Endothelial cell of hepatic sinusoid (primary cell): Measurements from ENCODE around the gene HPD.
"Not testable (repeated sequence)": the region's sequence is repeated elsewhere in the genome, so short reads cannot be mapped to it uniquely, and the experiment has no call there.

Experiments used
- in situ Hi-C: cut with HindIII; loops from 2 replicates; pipeline ENCODE4 v1.10.0; 2017; ENCODE audit warnings: low sequenced_read_pairs

The HPD gene

GRCh38 chr12:121866331-121866730 lies 7.7 kb upstream of the HPD start:
- in situ Hi-C loops: no loop called here

DNA sequence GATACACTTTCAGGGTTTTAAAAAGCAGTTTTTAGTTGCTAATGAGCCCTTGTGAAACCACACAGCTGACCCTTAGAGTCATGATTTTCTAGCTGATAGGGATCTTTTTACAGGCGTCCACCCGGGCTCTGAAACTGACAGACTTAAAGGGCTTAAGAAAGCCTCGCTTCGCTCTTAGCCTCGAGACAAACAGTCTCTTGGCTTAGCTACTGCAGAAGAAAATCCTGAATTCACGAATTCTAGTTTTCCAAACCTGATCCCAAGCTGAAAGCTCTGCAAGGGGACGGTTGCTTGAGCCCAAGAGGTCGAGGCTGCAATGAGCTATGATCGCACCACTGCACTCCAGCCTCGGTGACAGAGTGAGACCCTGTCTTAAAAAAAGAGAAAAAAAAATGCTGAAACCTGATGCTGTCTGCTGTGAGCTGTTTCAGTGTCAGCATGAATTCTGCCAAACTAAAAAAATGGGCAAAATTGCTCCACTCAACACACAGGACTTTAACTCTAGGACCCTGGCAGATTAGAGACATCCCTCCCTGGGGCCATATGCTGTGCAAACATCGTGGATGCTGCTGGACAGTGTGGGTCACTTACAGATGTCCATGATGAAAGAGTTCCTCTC lies 3.1 kb upstream of the HPD start:
- in situ Hi-C loops: no loop called here

- in situ Hi-C loops: not testable (repeated sequence)
Measured at GRCh38 chr12:121860699-121861098, 2.0 kb upstream of the HPD start.

- in situ Hi-C loops: no loop called here
Measured at GRCh38 chr12:121860257-121860656, 1.6 kb upstream of the HPD start.

GRCh38 chr12:121858318-121858661 lies 369 bp downstream of the HPD start:
- in situ Hi-C loops: no loop called here

DNA sequence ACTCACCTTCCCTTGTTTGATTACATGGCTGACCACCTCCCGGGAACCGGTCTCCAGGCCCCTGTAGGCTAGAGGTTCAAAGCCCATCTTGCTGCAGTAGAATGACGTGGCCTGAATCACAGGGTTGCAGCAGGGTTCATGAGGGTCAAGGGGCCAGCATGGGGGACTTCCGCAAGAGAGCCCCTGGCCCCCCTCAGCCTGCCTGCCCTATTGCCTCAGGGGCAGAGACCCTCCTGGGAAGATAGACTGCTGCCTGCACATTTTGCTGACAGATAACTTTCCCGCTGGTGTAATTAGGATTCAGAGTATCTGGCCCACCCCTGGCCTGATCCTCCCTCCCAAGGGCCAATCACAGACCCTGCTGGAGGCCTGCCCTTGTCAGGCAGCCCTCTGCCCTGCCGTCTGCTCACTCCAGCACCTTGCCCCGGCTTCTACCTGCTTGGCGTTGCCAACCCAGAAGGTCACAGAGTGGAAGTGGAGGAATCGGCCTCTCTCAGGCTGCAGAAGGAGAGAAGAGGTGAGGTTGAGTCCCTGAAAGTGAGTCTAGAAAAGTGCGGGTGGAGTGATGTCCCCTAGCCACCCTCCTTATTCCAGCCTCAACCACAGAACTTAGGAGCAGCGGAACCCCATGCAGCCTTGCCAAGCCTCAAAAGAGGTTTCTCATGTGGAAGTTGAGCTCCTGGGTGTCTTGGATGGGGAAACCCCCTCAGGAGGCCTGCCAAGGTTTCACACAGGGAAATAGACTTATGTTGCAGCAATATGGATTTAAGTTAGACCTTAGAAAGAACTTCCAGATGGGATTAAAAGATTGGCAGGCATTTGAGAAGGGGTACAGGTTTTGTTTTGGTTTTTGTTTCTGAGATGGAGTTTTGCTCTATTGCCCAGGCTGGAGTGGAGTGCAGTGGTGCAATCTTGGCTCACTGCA lies 1.1 kb downstream of the HPD start:
- in situ Hi-C loops: no loop called here

GRCh38 chr12:121852392-121852791 lies 6.3 kb downstream of the HPD start:
- in situ Hi-C loops: not testable (repeated sequence)

GRCh38 chr12:121849665-121850064 lies 9.0 kb downstream of the HPD start:
- in situ Hi-C loops: no loop called here

- in situ Hi-C loops: no loop called here
Measured at GRCh38 chr12:121849211-121849610, 9.4 kb downstream of the HPD start.

DNA sequence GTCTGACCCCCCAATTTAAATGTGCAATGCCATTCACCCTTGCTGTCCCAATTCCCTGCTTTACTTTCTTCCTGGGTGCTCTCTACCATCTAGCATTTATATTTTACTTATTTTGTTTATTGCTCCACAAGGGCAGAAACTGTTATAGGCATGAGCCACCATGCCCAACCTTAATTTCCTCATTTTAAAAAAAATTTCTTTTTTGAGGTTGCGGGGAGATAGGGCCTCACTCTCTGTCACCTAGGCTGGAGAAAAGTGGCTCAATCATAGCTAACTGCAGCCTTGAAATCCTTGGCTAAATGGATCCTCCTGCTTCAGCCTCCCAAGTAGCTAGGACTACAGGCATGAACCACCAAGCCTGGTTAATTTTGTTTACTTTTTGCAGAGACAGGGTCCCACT lies 13.0 kb downstream of the HPD start:
- in situ Hi-C loops: no loop called here

GRCh38 chr12:121843236-121843982 lies 15.2 kb downstream of the HPD start:
- in situ Hi-C loops: no loop called here

DNA sequence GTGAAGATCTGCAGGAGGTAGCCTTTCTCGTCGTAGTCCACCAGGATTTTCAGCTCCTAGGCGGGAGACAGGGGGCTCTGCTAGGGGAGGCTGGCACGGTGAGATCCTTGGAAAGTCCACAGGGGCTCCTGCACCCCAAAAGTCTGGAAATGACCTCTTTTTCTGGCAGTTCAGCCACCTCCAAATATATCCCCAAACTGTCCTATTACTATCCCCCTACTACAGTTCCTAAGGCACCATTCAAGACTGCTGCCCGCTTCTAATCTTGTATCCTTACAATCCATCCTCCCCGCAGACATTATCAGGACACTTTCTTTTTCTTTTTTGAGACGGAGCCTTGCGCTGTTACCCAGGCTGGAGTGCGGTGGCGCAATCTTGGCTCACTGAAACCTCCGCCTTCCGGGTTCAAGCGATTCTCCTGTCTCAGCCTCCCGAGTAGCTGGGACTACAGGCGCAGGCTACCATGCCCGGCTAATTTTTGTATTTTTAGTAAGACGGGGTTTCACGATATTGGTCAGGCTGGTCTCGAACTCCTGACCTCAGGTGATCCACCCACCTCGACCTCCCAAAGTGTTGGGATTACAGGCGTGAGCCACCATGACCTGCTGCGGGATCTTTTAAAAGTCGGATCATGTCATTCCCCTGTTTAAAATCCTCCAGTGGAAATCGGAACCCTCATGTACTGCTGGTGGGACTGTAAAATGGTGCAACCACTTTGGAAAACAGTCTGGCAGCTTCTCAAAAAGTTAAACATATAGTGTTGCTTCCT lies 18.5 kb downstream of the HPD start:
- in situ Hi-C loops: no loop called here

DNA sequence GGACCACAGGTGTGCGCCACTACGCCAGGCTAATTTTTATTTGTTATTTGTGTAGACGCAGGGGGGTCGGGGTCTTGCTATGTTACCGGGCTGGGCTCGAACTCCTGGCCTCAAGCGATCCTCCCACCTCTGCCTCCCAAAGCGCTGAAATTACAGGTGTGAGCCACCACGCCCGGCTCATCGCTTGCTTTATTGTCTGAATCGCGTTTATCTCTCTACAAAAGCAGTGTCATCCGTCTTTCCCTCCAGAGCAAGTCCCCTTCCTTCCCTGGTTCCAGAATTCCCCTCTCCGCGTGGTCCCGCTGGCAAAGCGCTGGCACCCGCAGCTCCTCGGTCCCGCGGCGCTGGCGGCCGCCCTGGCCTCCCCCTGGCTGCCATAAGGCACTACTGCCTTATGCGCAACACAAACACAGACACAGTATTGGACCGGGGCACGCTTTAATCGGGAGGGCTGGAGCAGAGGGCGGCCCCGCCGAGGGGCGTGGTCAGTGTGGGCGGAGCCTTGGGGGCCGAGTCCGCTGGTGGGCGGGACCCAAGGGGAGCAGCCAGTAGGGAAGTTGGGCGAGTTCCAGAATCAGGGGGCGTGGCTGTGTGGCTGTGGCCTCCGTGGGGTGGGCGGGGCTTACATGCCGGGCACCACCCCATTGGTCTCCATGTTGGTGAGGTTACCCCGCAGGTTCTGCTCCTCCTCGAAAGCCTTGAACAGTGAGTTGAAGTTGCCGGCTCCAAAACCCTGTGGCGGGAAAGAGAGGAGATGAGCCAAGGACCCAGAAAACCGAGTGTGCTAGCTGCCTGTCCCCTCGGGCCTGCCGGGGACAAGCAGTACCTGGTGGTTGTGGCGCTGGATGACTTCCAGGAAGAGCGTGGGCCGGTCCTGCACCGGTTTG lies 19.3 kb downstream of the HPD start:
- in situ Hi-C loops: no loop called here

GRCh38 chr12:121838126-121838525 lies 20.5 kb downstream of the HPD start:
- in situ Hi-C loops: no loop called here

GRCh38 chr12:121837680-121838079 lies 21.0 kb downstream of the HPD start:
- in situ Hi-C loops: no loop called here

- in situ Hi-C loops: loop anchor here (5.0 kb wide), 1 partner anchor 34 kb away; no protein-coding TSS in a partner anchor
Measured at GRCh38 chr12:121831571-121832245, 27.0 kb downstream of the HPD start.

DNA sequence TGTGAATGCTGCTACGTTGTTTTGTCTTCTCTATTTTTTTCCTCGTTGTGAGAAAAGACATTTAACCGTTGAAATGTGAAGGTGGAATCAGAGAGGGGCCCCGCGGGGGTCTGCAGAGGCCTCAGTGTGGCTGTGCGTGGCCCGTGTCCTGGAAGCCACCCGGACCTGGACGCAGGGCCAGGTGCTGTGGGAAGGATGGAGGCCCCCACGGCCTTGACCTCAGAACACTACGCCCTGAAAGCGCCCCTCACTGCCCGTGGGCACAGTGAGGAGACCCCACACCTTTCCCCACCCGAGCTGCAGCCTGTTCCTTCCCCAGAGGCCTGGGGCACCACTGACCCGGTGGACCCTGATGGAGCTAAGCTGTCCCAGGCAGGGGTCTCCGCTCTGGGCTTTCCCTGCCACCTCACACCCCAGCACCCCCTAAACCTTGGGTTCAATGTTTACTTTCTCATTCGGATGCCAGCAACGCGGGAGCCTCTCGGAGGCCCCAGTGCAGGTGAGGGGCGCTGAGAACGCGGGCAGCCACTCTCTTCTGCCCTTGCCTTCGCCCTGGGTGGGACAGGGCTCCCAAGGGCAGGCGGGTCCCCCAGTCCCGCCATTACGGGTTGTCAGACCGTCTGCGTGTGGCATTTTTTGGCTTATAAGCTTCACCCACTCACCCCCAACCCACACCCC lies 27.9 kb downstream of the HPD start:
- in situ Hi-C loops: loop anchor here (5.0 kb wide), 1 partner anchor 33 kb away; no protein-coding TSS in a partner anchor

GRCh38 chr12:121830134-121830533 lies 28.5 kb downstream of the HPD start:
- in situ Hi-C loops: loop anchor here (5.0 kb wide), 1 partner anchor 33 kb away; no protein-coding TSS in a partner anchor
